Sigmoid colon (tissue), 4 donors: ENCODE results near the gene DCHS1.

Source experiments
- CTCF ChIP-seq, 4 experiments: fragments of 450-650 bp in 3 of 4; fragments of 200-600 bp in 1 of 4; IDR thresholded peaks; one replicate each; pipeline ENCODE4 v1.5.1; 2016 to 2019; ENCODE audit warnings: antibody characterized with exemption in 4 of 4, mild to moderate bottlenecking in 3 of 4, moderate library complexity in 2 of 4
- POLR2A ChIP-seq, 2 donors: fragments of 450-650 bp; IDR thresholded peaks; one replicate each; pipeline ENCODE4 v1.6.1; 2016; ENCODE audit warnings: antibody characterized with exemption in 2 of 2, mild to moderate bottlenecking in 2 of 2, moderate library complexity in 2 of 2
- POLR2AphosphoS5 ChIP-seq, 4 donors: sonication (generic); formaldehyde crosslinking; IDR thresholded peaks; one replicate each; pipeline ENCODE4 v1.6.1; 2017; ENCODE audit warnings: antibody characterized with exemption in 4 of 4

DNA sequence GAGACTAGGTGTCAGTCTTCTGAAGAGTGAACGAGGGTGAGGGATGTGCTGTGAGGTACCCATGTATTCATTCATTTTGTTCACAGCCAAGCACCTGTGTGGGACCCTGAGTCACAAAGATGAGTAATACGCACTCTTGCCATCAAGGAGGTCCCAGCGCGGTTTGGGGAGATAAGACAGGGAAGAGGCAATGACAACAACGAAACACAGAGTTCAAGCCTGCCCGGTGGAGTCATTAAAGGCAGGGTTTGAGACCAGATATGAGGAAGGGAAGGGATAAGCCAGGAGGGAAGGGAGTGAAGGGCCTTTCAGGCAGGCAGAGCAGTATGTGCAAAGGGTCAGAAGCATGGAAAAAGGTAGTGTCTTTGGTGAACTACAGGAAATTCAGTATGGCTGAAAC lies 4.6 kb downstream of the DCHS1 start:
- no peak for TF ChIP-seq CTCF (IDR thresholded peaks at IDR 0.05)
- TF ChIP-seq POLR2A (IDR thresholded peaks at IDR 0.05), result no peak
- no peak for TF ChIP-seq POLR2AphosphoS5 (IDR thresholded peaks at IDR 0.05)
